Gastroesophageal sphincter (tissue), 3 donors: ENCODE data around the gene KCP.

Experiments
- EP300 ChIP-seq: sonication (generic); formaldehyde crosslinking; IDR thresholded peaks from one replicate; pipeline ENCODE4 v1.6.1; 2017; ENCODE audit warnings: antibody characterized with exemption, mild to moderate bottlenecking
- POLR2AphosphoS5 ChIP-seq: sonication (generic); formaldehyde crosslinking; IDR thresholded peaks from one replicate; pipeline ENCODE4 v1.6.1; 2017; ENCODE audit warnings: antibody characterized with exemption
- TF ChIP-seq, protein P1 (sequence below), 4 experiments: fragments of 200-600 bp in 2 of 4; fragments of 450-650 bp in 2 of 4; sonication (generic) in 1 of 4; IDR thresholded peaks; one replicate each; pipeline ENCODE4 v1.5.1; 2017 to 2019; ENCODE audit warnings: antibody characterized with exemption in 4 of 4, mild to moderate bottlenecking in 2 of 4, moderate library complexity in 2 of 4

GRCh38 chr7:128886391-128887168 is 23.9 kb downstream of the KCP start:
- TF ChIP-seq, protein P1, sequence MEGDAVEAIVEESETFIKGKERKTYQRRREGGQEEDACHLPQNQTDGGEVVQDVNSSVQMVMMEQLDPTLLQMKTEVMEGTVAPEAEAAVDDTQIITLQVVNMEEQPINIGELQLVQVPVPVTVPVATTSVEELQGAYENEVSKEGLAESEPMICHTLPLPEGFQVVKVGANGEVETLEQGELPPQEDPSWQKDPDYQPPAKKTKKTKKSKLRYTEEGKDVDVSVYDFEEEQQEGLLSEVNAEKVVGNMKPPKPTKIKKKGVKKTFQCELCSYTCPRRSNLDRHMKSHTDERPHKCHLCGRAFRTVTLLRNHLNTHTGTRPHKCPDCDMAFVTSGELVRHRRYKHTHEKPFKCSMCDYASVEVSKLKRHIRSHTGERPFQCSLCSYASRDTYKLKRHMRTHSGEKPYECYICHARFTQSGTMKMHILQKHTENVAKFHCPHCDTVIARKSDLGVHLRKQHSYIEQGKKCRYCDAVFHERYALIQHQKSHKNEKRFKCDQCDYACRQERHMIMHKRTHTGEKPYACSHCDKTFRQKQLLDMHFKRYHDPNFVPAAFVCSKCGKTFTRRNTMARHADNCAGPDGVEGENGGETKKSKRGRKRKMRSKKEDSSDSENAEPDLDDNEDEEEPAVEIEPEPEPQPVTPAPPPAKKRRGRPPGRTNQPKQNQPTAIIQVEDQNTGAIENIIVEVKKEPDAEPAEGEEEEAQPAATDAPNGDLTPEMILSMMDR (IDR thresholded peaks at IDR 0.05), result no peak
- TF ChIP-seq EP300, result no peak
- no peak for TF ChIP-seq POLR2AphosphoS5
